PFSK-1 (cell line): ENCODE measurements around the gene SASH3.

Experiments used
- POLR2AphosphoS5 ChIP-seq: IDR thresholded peaks from 2 replicates; pipeline ENCODE4 v1.6.1; 2012; ENCODE audit warnings: low read depth, mild to moderate bottlenecking, control low read depth, low read length, moderate library complexity
- TF ChIP-seq, protein P1 (sequence below), 2 experiments: IDR thresholded peaks; 2 replicates each; pipeline versions ENCODE4 v1.6.1 to v1.8.0; 2011 to 2012; ENCODE audit warnings: low read depth in 2 of 2, low read length in 2 of 2, control low read depth in 1 of 2, inconsistent platforms in 1 of 2, mild to moderate bottlenecking in 1 of 2, moderate library complexity in 1 of 2; ENCODE audit not compliant: insufficient read depth in 1 of 2

DNA sequence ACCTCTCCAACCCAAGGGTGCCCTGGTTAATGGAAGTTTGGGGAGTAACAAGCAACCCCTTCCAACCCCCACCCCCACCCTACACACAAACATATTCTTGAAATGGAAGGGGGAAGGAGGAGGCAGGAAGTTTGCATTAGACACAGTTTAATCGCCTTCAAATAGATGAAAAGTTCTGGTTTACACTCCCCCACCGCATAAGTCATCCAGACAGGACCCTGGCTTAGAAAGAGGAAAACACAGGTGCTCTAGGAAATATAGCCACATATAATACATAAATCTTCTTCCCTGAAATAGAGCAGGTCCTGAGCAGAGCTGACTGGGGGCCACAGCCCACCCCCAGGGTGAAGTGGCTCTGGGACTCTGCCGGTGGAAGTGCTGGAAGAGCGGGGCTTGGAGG, 25.1 kb downstream of the SASH3 start:
- TF ChIP-seq, protein P1, sequence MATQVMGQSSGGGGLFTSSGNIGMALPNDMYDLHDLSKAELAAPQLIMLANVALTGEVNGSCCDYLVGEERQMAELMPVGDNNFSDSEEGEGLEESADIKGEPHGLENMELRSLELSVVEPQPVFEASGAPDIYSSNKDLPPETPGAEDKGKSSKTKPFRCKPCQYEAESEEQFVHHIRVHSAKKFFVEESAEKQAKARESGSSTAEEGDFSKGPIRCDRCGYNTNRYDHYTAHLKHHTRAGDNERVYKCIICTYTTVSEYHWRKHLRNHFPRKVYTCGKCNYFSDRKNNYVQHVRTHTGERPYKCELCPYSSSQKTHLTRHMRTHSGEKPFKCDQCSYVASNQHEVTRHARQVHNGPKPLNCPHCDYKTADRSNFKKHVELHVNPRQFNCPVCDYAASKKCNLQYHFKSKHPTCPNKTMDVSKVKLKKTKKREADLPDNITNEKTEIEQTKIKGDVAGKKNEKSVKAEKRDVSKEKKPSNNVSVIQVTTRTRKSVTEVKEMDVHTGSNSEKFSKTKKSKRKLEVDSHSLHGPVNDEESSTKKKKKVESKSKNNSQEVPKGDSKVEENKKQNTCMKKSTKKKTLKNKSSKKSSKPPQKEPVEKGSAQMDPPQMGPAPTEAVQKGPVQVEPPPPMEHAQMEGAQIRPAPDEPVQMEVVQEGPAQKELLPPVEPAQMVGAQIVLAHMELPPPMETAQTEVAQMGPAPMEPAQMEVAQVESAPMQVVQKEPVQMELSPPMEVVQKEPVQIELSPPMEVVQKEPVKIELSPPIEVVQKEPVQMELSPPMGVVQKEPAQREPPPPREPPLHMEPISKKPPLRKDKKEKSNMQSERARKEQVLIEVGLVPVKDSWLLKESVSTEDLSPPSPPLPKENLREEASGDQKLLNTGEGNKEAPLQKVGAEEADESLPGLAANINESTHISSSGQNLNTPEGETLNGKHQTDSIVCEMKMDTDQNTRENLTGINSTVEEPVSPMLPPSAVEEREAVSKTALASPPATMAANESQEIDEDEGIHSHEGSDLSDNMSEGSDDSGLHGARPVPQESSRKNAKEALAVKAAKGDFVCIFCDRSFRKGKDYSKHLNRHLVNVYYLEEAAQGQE (IDR thresholded peaks at IDR 0.05; ENCODE audit: insufficient read depth in 1 of 2, low read depth in 2 of 2, low read length in 2 of 2), result no peak
- TF ChIP-seq POLR2AphosphoS5, result no peak
